NCI-H2029 (cell line): ENCODE data around the gene SCEL.
"Not testable (repeated sequence)": the region's sequence is repeated elsewhere in the genome, so short reads cannot be mapped to it uniquely, and the experiment has no call there.

Experiments used
- DNase-seq: peaks from one replicate; lab custom pipeline; 2025; lab: John Stamatoyannopoulos, UW

SCEL gene, protein sequence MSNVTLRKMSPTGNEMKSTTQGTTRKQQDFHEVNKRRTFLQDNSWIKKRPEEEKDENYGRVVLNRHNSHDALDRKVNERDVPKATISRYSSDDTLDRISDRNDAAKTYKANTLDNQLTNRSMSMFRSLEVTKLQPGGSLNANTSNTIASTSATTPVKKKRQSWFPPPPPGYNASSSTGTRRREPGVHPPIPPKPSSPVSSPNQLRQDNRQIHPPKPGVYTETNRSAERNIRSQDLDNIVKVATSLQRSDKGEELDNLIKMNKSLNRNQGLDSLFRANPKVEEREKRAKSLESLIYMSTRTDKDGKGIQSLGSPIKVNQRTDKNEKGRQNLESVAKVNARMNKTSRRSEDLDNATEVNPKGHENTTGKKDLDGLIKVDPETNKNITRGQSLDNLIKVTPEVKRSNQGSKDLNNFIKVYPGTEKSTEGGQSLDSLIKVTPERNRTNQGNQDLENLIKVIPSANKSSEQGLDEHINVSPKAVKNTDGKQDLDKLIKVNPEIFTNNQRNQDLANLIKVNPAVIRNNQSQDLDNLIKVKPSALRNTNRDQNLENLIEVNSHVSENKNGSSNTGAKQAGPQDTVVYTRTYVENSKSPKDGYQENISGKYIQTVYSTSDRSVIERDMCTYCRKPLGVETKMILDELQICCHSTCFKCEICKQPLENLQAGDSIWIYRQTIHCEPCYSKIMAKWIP

DNA sequence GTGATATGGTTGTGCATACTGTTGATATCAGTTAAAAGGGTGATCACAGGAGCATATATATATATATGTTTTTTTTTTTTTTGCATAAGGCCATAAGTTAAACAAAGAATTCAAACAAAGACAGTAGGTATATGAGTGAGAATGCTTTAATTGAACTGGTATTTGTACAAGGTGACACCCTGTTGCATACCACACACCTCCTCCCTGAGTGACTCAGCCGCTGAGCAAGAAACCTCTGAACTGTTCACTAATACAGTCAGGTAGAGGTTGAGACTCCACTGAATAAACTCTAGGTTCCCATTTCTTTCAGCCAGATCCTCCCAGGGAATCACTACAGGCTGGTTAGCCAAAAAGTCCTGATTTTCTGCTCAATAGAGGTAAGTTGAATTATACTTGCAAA, at the start of gene SCEL:
Gene SCEL (plus strand): TSS at position 259 of the 400 bp plus-strand sequence. CDS start 20,170 bp downstream, outside the sequence.
- DNase-seq: no peak

DNA sequence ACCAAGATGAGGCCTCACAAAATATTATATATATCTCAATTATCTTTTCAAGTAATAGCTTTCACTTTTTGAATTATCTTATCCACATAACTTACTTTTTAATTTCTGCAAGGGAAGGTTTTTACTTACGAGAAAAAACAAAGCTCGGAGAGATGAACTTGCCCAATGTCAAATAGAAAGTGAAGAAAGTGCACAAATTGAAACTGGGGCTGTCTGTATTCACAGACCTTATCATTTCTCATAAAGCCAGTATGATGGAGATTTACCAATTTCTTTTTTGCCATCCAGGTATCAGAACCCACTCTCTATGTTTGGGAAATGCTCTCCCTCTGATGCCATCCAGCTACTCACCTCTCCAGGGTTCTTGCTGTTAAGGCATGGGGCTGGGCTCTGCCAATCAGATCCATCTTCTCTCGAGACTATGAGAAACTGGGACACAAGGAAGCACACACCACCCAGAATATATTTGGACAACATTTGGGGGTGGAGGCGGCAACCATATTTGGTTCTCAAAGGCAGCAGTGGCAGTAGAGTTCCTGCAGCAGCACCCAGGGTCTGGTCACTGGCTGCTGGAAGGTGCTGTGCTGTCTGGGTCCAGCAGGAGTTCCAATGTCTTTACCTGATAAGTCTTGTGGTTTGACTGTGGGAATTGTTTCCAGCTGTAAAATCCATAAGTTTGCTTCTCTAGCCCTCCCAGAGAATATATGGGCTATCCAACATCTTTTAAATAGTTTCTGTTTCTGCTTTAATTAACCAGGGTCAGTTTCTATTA, 45.8 kb upstream of the SCEL start:
- DNase-seq: no peak

GRCh38 chr13:77492982-77493381, 42.5 kb upstream of the SCEL start:
- DNase-seq: peak; percentile 18

GRCh38 chr13:77494226-77494625, 41.3 kb upstream of the SCEL start:
- no peak for DNase-seq

DNA sequence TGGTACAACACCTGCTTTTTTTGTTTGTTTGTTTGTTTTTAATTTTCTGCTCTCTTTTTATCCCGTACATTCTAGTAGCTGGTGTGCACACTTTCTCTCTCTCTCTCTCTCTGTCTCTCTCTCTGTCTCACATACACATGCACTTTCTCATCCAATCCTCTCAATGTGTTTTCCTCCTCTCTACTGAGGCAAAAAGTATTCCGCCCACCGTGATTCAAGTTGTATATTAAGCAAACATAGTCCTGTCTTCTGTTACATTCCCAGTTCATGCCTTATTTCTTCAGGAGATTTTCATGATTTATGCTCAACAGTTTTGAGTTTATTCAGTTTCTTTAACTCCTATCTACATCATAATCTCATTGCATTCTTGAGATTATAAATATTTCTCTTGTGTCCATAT, 38.2 kb upstream of the SCEL start:
- no peak for DNase-seq

- DNase-seq: no peak
These were observed 37.7 kb upstream of the SCEL start for GRCh38 chr13:77497835-77498234.

DNA sequence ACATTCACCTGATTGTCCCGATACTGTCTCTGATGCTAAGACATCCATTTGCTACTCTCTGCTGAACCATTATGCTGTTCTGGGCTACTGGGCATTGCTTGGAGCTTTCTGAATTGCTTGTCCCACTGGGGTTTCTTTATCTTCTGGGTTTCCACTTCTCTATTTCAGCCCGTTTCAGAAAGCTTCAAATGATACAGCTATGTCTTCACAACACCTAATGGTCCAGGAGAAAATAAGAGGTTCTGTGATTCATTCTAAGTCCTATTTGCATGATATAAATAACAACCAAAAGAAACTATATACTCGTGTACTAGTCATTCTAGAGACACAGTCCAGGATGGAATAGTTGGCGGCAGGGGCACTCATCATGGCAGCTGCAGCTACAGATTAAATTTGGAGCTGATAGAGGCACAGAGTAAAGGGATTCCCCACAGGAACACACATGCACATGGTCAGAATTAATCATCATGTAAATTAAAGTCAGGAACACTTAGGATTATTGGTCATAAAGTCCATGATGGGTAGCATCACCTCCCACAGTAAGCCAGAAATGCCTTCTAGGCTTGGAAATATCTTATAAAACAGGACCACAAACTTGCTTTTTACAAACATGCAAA, 33.3 kb upstream of the SCEL start:
- DNase-seq: no peak

DNA sequence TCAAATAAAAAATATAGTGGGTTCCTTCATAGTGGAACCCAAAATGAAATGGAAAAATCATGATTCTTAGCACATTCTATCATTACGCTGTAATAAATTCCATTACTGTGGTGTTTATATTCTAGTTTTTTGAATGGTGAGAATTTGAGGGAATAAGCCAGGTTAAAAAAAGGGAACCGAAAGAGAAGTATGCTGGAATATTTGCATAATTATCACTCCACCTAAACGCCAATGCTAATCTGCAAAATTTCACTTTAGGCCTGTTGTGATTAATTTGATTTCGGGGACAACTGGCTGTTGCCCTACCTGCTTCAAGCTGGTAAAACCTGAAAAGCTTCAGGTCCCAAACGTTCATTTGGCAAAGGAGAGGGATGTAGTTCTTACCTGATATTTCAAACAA, 32.1 kb upstream of the SCEL start:
- no peak for DNase-seq

GRCh38 chr13:77506874-77507273, 28.6 kb upstream of the SCEL start:
- DNase-seq: no peak

DNA sequence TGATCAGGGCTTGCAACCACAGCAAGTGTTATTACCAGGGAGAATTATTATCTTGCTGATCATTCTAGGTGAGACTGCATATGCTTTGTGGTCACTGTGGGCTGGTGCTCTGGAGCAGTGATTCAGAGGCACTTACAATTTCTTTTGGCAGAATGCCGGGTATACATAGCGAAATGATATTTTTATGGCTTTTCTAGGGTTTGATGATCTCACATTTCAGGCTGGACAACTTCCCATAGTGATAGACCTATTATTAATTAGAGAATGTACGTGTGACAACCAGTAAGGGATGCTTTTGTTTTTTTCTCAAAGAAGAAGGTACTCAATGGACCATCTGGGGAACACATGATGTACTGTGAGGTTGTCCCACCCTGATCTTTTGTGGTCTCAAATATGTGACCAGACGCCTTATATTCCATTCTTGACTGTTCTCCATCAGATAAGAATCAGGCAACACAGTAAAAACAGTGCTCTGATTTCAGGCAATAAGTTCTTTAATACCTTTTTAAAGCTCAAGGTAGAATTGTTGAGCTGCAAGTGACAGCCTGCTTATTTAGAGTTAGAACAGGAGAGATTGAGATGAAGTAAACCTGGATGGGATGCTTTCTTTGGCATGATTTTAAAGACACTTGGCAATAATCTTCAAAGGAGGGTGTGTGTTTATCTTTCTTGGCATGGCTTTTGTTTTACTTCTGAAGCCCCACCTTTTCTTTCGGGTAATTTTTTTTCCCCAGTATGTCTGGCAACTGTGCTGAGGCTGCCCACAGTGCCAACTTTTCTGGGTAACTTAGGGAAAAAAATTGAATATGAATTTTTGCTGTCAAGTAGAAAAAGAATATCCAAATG, 27.4 kb upstream of the SCEL start:
- peak; percentile 33 for DNase-seq

DNA sequence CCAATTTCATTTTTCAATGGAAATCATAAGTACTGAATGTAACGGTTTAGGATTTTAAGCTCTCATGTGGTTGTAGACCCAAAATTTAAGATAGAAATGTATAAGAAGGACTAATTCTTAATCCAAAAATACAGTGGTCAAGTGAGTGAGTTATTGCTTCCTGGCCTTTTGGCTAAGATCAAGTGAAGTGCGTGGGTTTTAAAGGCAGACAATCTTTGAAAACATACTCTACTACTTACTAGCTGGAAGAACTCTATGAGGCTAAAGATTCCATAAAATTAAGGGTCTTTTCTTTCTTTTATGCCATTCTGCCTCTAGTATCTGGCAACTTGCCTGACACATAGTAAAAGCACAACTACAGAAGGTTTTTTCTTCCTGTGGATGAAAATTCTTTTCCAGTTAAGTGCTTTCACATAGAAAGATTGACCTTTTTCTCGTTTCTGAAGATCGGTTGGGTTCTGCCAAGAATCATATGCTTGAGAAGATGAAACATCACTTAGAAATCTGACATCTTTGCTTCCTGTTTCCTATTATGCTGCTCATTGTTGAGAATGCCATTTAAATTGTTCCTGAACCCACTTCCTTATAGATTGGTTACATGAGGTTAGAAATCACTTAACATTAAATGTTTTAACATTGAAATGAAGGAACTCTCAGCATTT, 26.4 kb upstream of the SCEL start:
- peak; percentile 55 for DNase-seq

DNA sequence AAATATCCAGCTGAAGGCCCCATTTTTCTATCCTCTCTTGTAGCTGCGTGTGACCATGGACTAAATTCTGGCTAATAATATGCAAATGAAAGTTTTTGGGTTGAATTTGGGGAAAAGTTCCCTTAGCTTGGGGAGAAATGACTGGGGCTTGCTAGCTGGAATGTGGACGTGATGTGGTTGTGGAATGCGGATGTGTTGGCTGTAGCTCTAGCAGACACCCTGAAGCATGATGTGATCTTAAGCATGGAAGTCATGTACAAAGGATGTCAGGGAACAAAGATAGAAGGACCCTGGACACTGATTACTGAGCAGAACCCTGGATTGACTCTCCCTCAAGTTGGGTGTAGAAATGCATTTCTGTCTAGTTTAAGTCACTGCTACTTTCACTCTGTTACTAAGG, 25.4 kb upstream of the SCEL start:
- DNase-seq: no peak

DNA sequence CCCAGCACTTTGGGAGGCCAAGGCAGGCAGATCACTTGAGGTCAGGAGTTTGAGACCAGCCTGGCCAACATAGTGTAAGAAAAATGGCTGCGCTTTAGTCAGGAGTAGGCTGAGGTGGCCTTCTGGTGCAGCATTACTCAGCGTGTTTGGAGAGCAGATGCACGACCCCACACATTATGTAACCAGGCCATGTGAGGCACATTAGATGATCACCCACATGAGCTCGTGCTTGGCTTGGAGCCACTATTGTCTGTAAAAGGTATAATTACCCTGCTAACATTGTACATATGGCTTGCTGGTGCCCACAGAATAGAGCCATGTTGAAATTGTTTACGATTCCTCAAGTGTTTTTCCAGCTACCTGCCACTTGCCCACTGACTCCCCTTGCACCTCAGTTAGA, 24.0 kb upstream of the SCEL start:
- peak; percentile 38 for DNase-seq

DNA sequence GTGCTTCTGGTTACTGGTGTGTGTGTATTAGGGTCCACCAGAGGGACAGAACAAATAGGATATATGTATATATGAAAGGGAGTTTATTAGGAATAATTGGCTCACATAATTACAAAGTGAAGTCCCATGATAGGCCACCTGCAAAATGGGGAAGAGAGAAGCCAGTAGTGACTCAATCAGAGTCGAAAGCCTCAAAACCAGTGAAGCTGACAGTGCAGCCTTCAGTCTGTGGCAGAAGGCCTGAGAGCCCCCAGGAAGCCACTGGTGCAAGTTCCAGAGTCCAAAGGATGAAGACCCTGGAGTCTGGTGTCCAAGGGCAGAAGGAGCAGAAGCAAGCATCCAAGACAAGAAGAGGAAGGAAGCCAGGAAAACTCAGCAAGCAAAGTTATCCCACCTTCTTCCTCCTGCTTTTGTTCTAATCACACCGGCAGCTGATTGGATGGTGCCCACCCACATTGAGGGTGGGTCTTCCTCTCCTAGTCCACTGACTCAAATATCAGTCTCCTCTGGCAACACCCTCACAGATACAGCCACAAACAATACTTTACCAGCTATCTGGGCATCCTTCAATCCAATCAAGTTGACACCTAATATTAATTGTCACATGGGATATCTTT, 21.7 kb upstream of the SCEL start:
- no peak for DNase-seq

- no peak for DNase-seq
These were observed 21.2 kb upstream of the SCEL start for GRCh38 chr13:77514336-77514726.

DNA sequence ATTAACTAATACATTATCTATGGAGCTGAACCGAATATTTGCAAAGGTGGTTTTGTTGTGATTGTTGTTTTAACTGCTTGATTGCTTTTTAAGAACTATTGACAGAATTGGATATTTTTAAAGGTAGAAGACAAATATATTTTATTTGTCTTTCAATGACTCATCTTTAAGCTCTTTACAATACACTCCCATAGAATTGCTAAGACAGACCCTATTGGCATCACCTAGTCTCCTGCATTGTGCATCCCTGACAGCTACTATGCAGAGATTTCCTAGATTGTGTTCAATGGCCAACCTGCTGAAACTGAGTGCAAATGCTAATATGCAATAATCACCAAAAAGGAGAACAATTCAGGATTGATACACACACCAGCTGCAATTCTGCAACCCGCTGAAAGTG, 19.7 kb upstream of the SCEL start:
- DNase-seq: no peak

- DNase-seq: no peak
These were observed 19.1 kb upstream of the SCEL start for GRCh38 chr13:77516342-77516789.

DNA sequence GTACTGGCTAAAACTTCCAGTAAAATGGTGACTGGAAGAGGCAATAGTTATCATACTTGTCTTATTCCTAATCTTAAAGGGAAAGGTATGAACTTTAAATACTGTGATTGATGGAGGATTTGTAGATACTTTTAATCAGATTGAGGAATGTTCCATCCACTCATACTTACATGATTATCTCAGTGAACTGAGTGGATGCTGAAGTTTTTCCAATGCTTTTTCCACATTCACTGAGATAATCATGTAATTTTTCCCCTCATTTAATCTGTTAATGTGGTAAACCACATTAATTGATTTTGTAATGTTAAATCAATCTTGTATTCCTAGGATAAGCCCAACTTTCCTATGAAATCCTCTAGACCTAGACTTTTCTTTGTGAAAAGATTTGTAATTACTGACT, 17.2 kb upstream of the SCEL start:
- DNase-seq: no peak

GRCh38 chr13:77519396-77519795, 16.1 kb upstream of the SCEL start:
- DNase-seq: not testable (repeated sequence)

DNA sequence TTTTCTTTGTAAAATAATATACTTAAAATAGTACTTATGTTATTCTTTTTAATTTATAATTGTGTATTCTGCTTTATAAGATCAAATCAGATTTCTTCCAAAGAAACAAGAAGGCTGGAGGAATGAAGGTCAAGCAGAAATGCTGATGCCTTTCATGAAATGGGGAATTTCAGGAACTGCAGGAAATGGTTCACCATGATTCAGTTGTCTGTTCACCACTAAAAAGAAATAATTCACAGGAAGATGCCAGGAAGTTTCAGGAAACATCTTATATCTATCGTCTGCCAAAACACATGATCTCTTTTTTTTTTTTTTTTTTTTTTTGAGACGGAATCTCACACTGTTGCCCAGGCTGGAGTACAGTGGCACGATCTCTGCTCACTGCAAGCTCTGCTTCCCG, 15.7 kb upstream of the SCEL start:
- no peak for DNase-seq
